ENCODE results near the gene TBC1D22A.

The TBC1D22A gene

GRCh38 chr22:47032091-47032943, 269.9 kb downstream of the TBC1D22A start:
- Histone ChIP-seq H3K36me3 (ENCODE audit: control insufficient read depth in 1 of 2, insufficient read depth in 2 of 2, low read length in 2 of 2) (peaks cover 0 to 16% of the 10 kb centered on the region in 2 donors), H3K4me3 (ENCODE audit: low read depth in 1 of 2, low read length in 2 of 2) (no peak overlapping the region), H3K9ac (ENCODE audit: low read depth in 1 of 2, low read length in 2 of 2) (peak overlapping the region in 1 of 2 donors; percentile 26), H3K4me1 (ENCODE audit: control insufficient read depth in 1 of 2, insufficient read depth in 2 of 2, low read length in 2 of 2) (peaks cover 11 to 16% of the 10 kb centered on the region in 2 donors), H3K27me3 (ENCODE audit: control insufficient read depth in 1 of 2, insufficient read depth in 2 of 2, low read length in 2 of 2) (no peaks in the 10 kb centered on the region), H3K27ac (ENCODE audit: low read depth, low read length) (no peak overlapping the region), H3K9me3 (ENCODE audit: control insufficient read depth in 1 of 2, low read length in 2 of 2) (no peaks in the 10 kb centered on the region)

GRCh38 chr22:47032956-47033647, 270.7 kb downstream of the TBC1D22A start:
- H3K4me1 ChIP-seq (ENCODE audit: control insufficient read depth in 1 of 2, insufficient read depth in 2 of 2, low read length in 2 of 2), result peaks cover 11 to 16% of the 10 kb centered on the region in 2 donors
- H3K4me3 ChIP-seq (ENCODE audit: low read depth in 1 of 2, low read length in 2 of 2), result no peak overlapping the region
- H3K27ac ChIP-seq (ENCODE audit: low read depth, low read length), result no peak overlapping the region

GRCh38 chr22:47033648-47034000, 271.2 kb downstream of the TBC1D22A start:
- Histone ChIP-seq H3K4me1 (ENCODE audit: control insufficient read depth in 1 of 2, insufficient read depth in 2 of 2, low read length in 2 of 2) (peaks cover 11 to 16% of the 10 kb centered on the region in 2 donors), H3K36me3 (ENCODE audit: control insufficient read depth in 1 of 2, insufficient read depth in 2 of 2, low read length in 2 of 2) (peaks cover 0 to 20% of the 10 kb centered on the region in 2 donors), H3K9me3 (ENCODE audit: control insufficient read depth in 1 of 2, low read length in 2 of 2) (no peaks in the 10 kb centered on the region), H3K27ac (ENCODE audit: low read depth, low read length) (no peak overlapping the region), H3K4me3 (ENCODE audit: low read depth in 1 of 2, low read length in 2 of 2) (no peak overlapping the region), H3K27me3 (ENCODE audit: control insufficient read depth in 1 of 2, insufficient read depth in 2 of 2, low read length in 2 of 2) (no peaks in the 10 kb centered on the region), H3K9ac (ENCODE audit: low read depth in 1 of 2, low read length in 2 of 2) (no peak overlapping the region)

More at GRCh38 chr22:47032956-47033647, 270.7 kb downstream of the TBC1D22A start:
- H3K36me3 ChIP-seq (ENCODE audit: control insufficient read depth in 1 of 2, insufficient read depth in 2 of 2, low read length in 2 of 2), result peaks cover 0 to 18% of the 10 kb centered on the region in 2 donors
- peak overlapping the region in 1 of 2 donors; percentile 26 for H3K9ac ChIP-seq (ENCODE audit: low read depth in 1 of 2, low read length in 2 of 2)
- no peaks in the 10 kb centered on the region for H3K27me3 ChIP-seq (ENCODE audit: control insufficient read depth in 1 of 2, insufficient read depth in 2 of 2, low read length in 2 of 2)
- H3K9me3 ChIP-seq (ENCODE audit: control insufficient read depth in 1 of 2, low read length in 2 of 2), result no peaks in the 10 kb centered on the region

- Histone ChIP-seq H3K4me3 (ENCODE audit: low read depth in 1 of 2, low read length in 2 of 2) (no peak overlapping the region), H3K9ac (ENCODE audit: low read depth in 1 of 2, low read length in 2 of 2) (no peak overlapping the region), H3K27ac (ENCODE audit: low read depth, low read length) (no peak overlapping the region), H3K4me1 (ENCODE audit: control insufficient read depth in 1 of 2, insufficient read depth in 2 of 2, low read length in 2 of 2) (peaks cover 11 to 18% of the 10 kb centered on the region in 2 donors), H3K36me3 (ENCODE audit: control insufficient read depth in 1 of 2, insufficient read depth in 2 of 2, low read length in 2 of 2) (peaks cover 0 to 20% of the 10 kb centered on the region in 2 donors), H3K27me3 (ENCODE audit: control insufficient read depth in 1 of 2, insufficient read depth in 2 of 2, low read length in 2 of 2) (no peaks in the 10 kb centered on the region), H3K9me3 (ENCODE audit: control insufficient read depth in 1 of 2, low read length in 2 of 2) (no peaks in the 10 kb centered on the region)
Measured at GRCh38 chr22:47034076-47034808, 271.8 kb downstream of the TBC1D22A start.

- Histone ChIP-seq H3K27me3 (ENCODE audit: control insufficient read depth in 1 of 2, insufficient read depth in 2 of 2, low read length in 2 of 2) (no peaks in the 10 kb centered on the region), H3K4me1 (ENCODE audit: control insufficient read depth in 1 of 2, insufficient read depth in 2 of 2, low read length in 2 of 2) (peaks cover 11 to 18% of the 10 kb centered on the region in 2 donors), H3K27ac (ENCODE audit: low read depth, low read length) (no peak overlapping the region), H3K9ac (ENCODE audit: low read depth in 1 of 2, low read length in 2 of 2) (no peak overlapping the region), H3K4me3 (ENCODE audit: low read depth in 1 of 2, low read length in 2 of 2) (no peak overlapping the region), H3K36me3 (ENCODE audit: control insufficient read depth in 1 of 2, insufficient read depth in 2 of 2, low read length in 2 of 2) (peaks cover 0 to 20% of the 10 kb centered on the region in 2 donors), H3K9me3 (ENCODE audit: control insufficient read depth in 1 of 2, low read length in 2 of 2) (no peaks in the 10 kb centered on the region)
Measured at GRCh38 chr22:47034905-47035419, 272.5 kb downstream of the TBC1D22A start.

- no peak overlapping the region for H3K27ac ChIP-seq (ENCODE audit: low read depth, low read length)
- no peak overlapping the region for H3K4me3 ChIP-seq (ENCODE audit: low read depth in 1 of 2, low read length in 2 of 2)
- no peak overlapping the region for H3K9ac ChIP-seq (ENCODE audit: low read depth in 1 of 2, low read length in 2 of 2)
Measured at GRCh38 chr22:47035425-47035881, 273.0 kb downstream of the TBC1D22A start.

GRCh38 chr22:47036352-47036751, 273.9 kb downstream of the TBC1D22A start:
- Histone ChIP-seq H3K4me1 (ENCODE audit: control insufficient read depth in 1 of 2, insufficient read depth in 2 of 2, low read length in 2 of 2) (peaks cover 11 to 18% of the 10 kb centered on the region in 2 donors), H3K4me3 (ENCODE audit: low read depth in 1 of 2, low read length in 2 of 2) (no peak overlapping the region)

More at GRCh38 chr22:47035425-47035881, 273.0 kb downstream of the TBC1D22A start:
- H3K4me1 ChIP-seq (ENCODE audit: control insufficient read depth in 1 of 2, insufficient read depth in 2 of 2, low read length in 2 of 2), result peaks cover 11 to 18% of the 10 kb centered on the region in 2 donors
- H3K36me3 ChIP-seq (ENCODE audit: control insufficient read depth in 1 of 2, insufficient read depth in 2 of 2, low read length in 2 of 2), result peaks cover 0 to 20% of the 10 kb centered on the region in 2 donors
- no peaks in the 10 kb centered on the region for H3K27me3 ChIP-seq (ENCODE audit: control insufficient read depth in 1 of 2, insufficient read depth in 2 of 2, low read length in 2 of 2)
- no peaks in the 10 kb centered on the region for H3K9me3 ChIP-seq (ENCODE audit: control insufficient read depth in 1 of 2, low read length in 2 of 2)

GRCh38 chr22:47036936-47037485, 274.6 kb downstream of the TBC1D22A start:
- Histone ChIP-seq H3K9ac (ENCODE audit: low read depth in 1 of 2, low read length in 2 of 2) (no peak overlapping the region), H3K9me3 (ENCODE audit: control insufficient read depth in 1 of 2, low read length in 2 of 2) (no peaks in the 10 kb centered on the region), H3K4me3 (ENCODE audit: low read depth in 1 of 2, low read length in 2 of 2) (no peak overlapping the region), H3K27me3 (ENCODE audit: control insufficient read depth in 1 of 2, insufficient read depth in 2 of 2, low read length in 2 of 2) (no peaks in the 10 kb centered on the region), H3K27ac (ENCODE audit: low read depth, low read length) (no peak overlapping the region), H3K4me1 (ENCODE audit: control insufficient read depth in 1 of 2, insufficient read depth in 2 of 2, low read length in 2 of 2) (peaks cover 11 to 18% of the 10 kb centered on the region in 2 donors), H3K36me3 (ENCODE audit: control insufficient read depth in 1 of 2, insufficient read depth in 2 of 2, low read length in 2 of 2) (peaks cover 0 to 17% of the 10 kb centered on the region in 2 donors)

More at GRCh38 chr22:47036352-47036751, 273.9 kb downstream of the TBC1D22A start:
- no peak overlapping the region for H3K27ac ChIP-seq (ENCODE audit: low read depth, low read length)
- no peaks in the 10 kb centered on the region for H3K9me3 ChIP-seq (ENCODE audit: control insufficient read depth in 1 of 2, low read length in 2 of 2)
- H3K27me3 ChIP-seq (ENCODE audit: control insufficient read depth in 1 of 2, insufficient read depth in 2 of 2, low read length in 2 of 2), result no peaks in the 10 kb centered on the region
- no peak overlapping the region for H3K9ac ChIP-seq (ENCODE audit: low read depth in 1 of 2, low read length in 2 of 2)
- H3K36me3 ChIP-seq (ENCODE audit: control insufficient read depth in 1 of 2, insufficient read depth in 2 of 2, low read length in 2 of 2), result peaks cover 0 to 19% of the 10 kb centered on the region in 2 donors

GRCh38 chr22:47038206-47038835, 275.9 kb downstream of the TBC1D22A start:
- peaks cover 0 to 17% of the 10 kb centered on the region in 2 donors for H3K36me3 ChIP-seq (ENCODE audit: control insufficient read depth in 1 of 2, insufficient read depth in 2 of 2, low read length in 2 of 2)
- no peak overlapping the region for H3K4me3 ChIP-seq (ENCODE audit: low read depth in 1 of 2, low read length in 2 of 2)
- no peaks in the 10 kb centered on the region for H3K9me3 ChIP-seq (ENCODE audit: control insufficient read depth in 1 of 2, low read length in 2 of 2)
- H3K9ac ChIP-seq (ENCODE audit: low read depth in 1 of 2, low read length in 2 of 2), result no peak overlapping the region
- peaks cover 2 to 6% of the 10 kb centered on the region in 2 donors for H3K4me1 ChIP-seq (ENCODE audit: control insufficient read depth in 1 of 2, insufficient read depth in 2 of 2, low read length in 2 of 2)
- no peaks in the 10 kb centered on the region for H3K27me3 ChIP-seq (ENCODE audit: control insufficient read depth in 1 of 2, insufficient read depth in 2 of 2, low read length in 2 of 2)
- no peak overlapping the region for H3K27ac ChIP-seq (ENCODE audit: low read depth, low read length)

Data from duodenal mucosa (tissue), 2 donors.